Activated CD4-positive, alpha-beta T cell treated with anti-CD3 and anti-CD28 coated beads for 24 hours (primary cell): Measurements from ENCODE around the gene ST3GAL3.

ENCODE experiments used
- DNase-seq, 2 donors: peaks; one replicate each; pipeline ENCODE4 v3.0.0-alpha.2; 2020; ENCODE audit warnings: low read depth in 2 of 2

The ST3GAL3 gene

GRCh38 chr1:43850591-43851233, 143.4 kb downstream of the ST3GAL3 start:
- DNase-seq: no peak

DNA sequence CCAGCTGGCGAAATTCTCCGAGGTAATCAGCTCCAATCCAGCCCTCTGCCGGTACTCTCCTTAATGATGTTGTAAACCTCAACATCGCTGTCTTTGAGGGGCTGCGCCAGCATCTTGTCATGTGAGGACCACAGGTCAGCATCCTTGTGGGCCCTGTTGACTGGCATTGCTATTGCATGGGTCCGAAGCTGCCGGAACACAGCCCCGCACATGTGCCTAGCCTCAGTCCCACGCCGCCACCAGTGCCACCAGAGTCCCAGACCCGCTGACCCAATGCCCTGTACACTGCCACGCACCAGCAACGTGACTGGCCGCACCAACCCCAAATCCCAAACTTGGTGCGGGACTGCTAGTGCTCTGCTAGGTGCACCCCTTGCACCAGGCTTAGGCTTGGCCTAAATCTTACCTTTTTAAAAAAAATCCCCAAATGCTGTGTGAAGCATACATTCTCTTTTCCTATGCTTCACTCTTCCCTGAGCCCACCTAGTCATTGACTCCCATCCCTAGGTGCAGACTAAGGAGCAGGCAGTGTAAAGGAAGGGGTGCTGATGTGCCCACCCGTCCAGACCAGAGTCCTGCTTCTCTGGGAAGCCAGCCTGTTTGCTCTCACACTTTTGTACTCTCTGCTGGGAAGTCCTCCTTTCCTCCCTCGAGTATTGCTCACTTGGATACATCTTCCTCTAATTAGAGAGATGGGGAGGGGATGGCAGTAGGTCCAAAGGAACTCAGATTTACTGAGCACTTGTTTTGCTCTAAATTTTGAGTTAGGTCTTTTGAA, 144.4 kb downstream of the ST3GAL3 start:
- no peak for DNase-seq

DNA sequence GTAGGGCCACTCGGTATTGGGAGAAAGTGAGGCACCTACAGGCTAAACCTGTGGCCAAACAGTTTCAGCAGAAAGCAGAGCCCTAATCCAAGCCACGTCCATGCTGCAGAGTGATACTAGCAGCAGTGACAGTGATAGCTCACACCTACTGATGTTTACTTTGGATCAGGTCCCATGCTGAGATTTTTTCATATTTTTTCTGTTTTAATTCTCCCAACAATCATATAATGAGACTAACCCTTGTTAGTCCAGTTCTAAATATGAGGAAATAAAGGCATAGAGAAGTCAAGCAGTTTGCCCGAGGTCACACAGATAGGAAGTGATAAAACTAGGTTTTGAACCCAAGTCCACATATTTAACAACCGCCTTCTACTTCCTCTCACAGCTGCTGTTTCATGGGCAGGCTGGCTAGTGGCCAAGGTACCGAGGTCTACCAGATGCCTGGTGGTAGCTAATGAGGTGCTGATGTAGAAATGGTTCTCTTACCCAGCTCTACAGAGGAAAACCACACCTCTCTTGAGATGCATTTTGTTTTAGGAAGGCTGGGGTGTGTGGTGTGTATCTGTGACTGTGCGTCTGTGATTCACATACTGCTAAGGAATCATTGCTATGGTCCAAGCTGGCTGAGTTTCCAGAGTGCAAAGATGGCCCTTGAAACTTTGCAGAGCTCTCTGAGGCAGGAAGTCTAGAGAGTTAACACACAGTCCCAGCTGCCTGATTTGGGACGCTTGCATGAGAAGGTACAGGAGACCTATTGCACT, 146.0 kb downstream of the ST3GAL3 start:
- no peak for DNase-seq

DNA sequence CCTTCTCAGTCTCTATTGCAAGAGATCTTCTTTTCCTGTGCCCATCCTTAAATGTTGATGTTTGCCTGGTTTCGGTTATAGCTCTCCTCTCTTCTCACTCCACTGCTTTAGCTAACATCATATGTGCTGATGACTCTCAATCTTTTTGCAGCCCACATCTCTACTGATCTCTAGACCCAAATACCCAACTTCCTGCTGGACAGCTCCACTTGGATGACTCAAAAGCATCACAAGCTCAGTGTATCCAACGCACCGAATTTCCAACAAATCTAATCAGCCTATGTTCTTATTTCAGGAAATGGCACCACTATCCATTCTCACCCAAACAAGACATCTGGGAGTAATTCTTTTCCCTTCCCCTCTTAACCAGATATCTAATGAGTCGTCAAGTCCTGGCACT, 147.1 kb downstream of the ST3GAL3 start:
- DNase-seq: no peak

DNA sequence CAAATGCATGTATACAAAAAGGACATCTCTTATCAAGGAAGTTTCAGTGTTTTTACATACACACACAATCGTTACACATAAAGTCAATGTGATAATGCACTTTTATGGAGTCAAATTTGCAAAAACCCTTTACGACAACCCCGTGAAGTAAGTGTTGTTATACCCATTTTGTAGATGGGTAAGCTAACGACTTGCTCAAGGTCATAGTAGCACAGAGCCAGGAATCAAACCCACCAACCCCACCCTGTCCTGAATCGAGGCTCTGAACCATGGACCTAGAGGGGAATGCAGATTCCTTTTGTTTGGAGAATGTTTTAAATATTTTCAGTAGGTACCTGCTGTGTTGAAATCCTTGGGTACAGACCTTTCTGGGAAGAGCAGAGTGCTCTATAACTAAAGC, 148.9 kb downstream of the ST3GAL3 start:
- no peak for DNase-seq

DNA sequence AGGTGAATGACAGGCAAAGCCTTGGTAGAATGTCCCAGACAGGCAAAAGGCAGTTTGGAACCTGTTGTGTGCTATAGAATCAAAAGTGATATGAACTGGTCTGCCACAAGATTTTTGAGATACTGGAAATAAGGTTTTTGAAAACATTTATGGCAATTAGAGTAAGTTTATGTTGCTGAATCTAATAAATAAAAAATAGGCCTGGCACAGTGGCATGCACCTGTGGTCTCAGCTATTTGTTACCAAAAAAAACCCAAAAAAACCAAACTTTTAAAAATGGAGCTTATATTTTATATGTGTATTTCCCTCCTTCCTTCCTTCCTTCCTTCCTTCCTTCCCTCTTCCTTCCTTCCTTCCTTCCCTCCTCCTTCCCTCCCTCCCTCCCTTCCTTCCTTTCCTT, 149.8 kb downstream of the ST3GAL3 start:
- DNase-seq: no peak

- DNase-seq: no peak
Measured at GRCh38 chr1:43858324-43858723, 151.0 kb downstream of the ST3GAL3 start.

GRCh38 chr1:43861337-43861736, 154.0 kb downstream of the ST3GAL3 start:
- DNase-seq: no peak

DNA sequence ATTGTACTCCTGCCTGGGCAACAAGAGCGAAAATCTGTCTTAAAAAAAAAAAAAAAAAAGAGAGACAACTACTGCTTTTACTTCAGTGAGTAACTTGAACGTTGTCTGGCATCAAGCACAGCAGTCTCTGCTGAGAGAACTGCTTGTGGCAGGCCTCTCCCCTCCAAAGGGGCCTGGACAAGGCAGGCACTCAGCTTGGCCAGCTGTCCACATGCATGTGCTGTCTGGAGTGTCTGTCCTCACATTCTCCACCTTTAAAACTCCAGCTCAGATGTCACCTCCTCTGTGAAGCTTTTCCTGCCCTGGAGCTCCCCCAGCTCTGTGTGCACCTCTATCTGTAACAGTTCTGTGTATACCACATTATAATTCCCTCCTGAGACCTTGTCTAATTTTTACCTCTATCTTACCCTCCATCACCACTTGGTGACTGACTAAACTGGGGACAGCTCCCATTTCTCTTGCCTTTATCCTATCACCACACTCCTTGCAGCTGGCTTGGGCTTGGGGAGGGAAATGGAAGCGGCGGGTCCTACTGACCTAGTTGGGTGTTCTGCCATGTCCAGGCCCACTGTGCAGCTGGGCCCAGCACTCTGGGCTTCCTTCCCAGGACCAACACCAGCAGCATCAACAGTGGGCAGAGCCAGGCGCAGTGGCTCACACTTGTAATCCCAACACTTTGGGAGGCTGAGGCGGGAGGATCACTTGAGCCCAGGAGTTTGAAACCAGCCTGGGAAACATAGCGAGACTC, 154.8 kb downstream of the ST3GAL3 start:
- no peak for DNase-seq

GRCh38 chr1:43864111-43865045, 157.0 kb downstream of the ST3GAL3 start:
- DNase-seq: no peak

DNA sequence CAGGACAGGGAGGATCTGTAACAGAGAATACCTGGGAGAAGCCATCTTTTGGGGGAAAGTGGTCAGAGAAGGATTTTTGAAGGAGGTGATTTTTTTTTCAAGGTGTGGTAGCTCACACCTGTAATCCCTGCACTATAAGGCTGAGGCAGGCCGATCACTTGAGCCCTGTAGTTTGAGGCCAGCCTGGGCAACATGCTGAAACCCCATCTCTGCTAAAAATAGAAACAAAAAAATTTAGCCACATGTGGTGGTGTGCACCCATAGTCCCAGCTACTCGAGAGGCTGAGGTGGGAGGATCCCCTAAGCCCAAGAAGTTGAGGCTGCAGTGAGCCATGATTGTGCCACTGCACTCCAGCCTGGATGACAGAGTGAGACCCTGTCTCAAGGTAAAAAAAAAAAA, 158.9 kb downstream of the ST3GAL3 start:
- no peak for DNase-seq

DNA sequence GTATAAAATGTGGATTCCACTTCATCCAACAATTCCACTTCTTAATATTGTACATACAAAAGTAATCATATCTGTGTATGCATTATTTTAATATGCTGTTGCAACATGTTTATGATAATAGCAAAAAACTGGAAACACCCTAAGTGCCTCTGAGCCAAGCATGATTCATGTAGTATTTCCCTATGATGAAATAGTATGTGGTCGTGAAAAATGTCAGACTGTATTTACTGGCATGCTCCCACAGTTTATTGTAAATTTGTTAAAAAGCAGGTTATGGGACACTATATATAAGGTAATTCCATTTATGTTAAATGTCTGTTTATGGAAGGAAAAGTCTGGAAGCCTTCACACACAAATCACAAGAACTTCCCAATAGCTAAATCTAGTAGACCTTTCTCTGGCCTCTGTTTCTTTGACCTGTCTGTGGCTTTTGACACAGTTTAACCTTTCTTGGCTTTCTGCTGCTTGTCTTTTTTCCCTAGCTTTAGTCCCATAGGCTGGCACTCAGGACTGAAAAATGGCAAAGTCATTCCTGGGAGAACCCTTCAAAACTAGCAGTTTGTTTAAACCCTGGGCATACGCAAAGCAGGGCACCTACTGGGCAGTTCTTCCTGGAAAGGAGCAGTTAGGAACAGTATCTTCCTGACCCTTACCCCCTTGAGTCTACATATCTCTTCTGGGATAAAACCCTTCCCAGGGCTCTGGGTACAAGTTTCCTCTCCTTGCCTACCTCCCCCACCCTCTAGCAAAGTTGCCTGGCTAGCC, 160.8 kb downstream of the ST3GAL3 start:
- DNase-seq: no peak

DNA sequence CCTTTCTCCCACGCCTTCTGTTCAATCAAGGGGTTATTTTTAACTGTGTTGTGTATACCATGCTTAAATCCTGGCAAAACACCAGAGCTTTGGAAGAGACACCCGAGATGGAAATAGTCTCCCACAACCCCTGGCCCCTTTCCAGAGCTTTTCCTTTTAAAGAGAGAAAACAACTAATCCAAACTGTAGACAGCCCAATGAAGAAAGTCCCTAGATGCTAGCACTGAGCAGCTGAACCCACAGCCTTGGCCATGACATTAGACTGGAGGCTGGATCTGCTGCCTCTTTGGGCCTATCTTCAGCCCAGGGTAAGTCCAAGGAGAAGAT, 161.4 kb downstream of the ST3GAL3 start:
- no peak for DNase-seq

- DNase-seq: no peak
Measured at GRCh38 chr1:43870306-43870705, 163.0 kb downstream of the ST3GAL3 start.

DNA sequence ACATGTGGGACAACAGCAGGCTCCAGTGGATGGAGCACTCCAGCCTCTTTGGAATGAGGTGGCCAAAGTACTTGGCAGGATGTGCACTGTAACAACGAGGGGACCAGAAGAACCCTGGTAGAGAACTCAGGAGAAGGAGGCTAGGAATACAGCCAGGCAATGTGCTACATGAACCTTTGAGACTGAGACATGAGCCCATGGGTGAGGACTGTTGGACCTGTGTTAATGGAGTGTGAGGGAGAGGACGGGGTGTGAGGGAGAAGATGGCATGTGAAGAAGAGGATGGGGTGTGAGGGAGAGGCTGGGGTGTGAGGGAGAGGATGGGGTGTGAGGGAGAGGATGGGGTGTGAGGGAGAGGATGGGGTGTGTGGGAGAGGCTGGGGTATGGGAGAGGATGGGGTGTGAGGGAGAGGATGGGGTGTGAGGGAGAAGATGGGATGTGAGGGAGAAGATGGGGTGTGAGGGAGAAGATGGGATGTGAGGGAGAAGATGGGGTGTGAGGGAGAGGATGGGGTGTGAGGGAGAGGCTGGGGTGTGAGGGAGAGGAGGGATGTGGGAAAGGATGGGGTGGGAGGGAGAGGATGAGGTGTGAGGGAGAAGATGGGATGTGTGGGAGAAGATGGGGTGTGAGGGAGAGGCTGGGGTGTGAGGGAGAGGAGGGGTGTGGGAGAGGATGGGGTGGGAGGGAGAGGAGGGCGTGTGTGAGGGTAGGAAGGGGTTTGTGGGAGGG, 164.0 kb downstream of the ST3GAL3 start:
- no peak for DNase-seq

GRCh38 chr1:43872280-43872679, 164.9 kb downstream of the ST3GAL3 start:
- no peak for DNase-seq

DNA sequence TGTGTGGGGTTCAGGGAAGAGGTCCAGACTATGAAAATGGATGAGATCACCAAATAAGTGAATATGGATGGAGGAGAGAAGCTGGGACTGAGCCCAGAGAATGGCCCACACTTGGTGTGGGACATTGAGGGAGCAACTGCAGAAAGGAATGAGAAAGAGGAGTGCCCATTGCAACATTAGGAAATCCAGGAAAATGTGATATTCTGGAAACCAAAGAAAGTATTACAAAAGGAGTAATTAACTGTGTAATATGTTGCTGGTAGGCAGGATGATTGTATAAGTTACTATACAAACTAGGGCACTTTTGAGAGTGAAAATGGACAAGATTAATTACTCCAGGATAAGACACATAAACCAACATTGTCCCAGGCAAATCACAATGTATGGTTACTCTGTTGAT, 166.5 kb downstream of the ST3GAL3 start:
- DNase-seq: no peak

DNA sequence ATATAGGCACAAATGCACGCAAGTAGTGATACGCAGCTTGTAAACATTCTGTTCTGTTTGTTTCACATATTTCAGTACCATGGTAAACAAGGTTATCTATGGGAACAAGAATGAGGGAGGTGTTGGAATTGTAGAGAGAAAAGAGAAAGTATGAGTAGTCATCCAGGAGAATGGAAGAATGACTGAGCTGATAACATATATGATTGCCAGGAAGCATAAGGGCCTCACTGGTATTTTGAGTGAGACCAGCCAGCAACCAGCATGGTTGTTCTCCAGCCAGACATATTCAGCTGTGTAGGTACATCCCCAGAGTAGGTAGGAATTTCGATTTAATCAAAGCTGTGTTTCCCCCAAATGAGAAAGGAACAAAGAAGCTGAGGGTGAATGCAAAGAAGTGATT, 167.4 kb downstream of the ST3GAL3 start:
- DNase-seq: no peak

DNA sequence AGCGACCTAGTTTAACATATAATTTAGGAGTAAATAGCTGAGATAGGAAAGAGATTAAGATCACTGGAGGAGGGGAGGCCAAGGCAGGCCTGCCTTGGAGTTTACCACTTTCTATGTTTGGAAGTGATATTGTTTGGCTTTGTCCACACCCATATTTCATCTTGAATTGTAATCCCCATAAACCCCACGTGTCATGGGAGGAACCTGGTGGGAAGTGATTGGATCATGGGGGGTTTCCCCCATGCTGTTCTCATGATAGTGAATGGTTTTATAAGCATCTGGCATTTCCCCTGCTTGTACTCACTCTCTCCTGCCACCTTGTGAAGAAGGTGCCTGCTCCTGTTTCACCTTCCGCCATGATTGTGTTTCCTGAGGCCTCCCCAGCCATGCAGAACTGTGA, 168.0 kb downstream of the ST3GAL3 start:
- no peak for DNase-seq

- DNase-seq: no peak
Measured at GRCh38 chr1:43877101-43877500, 169.8 kb downstream of the ST3GAL3 start.
